ENCODE results near the gene ZNG1B. TPM values are rescaled to one million over a fixed set of nuclear protein-coding genes. Genes with fewer than 3 reads are reported as not detected.

The ZNG1B gene
- 7.7 and 19.6 TPM in 2 replicates for total RNA-seq

GRCh38 chr2:113437508-113438465, at the start of gene ZNG1B:
Gene ZNG1B, plus strand, starts transcription at chr2:113437691. Its CDS starts 178 bp downstream, at chr2:113437869.

GRCh38 chr2:113498365-113498764, 60.9 kb downstream of the ZNG1B start, which contains the start of gene FOXD4L1:
Gene FOXD4L1, plus strand, starts transcription at chr2:113498665. Its CDS starts 592 bp downstream, at chr2:113499257.

Other genes starting within 250 kb of the ZNG1B start
- gene PAX8, start 158.8 kb upstream of the ZNG1B start, total RNA-seq = 0.35 and 2.0 TPM in 2 replicates
- not detected in 2 replicates for gene FOXD4L1, start 61.0 kb downstream of the ZNG1B start, total RNA-seq
- gene RABL2A, start 189.6 kb downstream of the ZNG1B start, total RNA-seq = 4.7 and 7.1 TPM in 2 replicates